Measurements from ENCODE around the gene CPXM2.

Gene CPXM2

DNA sequence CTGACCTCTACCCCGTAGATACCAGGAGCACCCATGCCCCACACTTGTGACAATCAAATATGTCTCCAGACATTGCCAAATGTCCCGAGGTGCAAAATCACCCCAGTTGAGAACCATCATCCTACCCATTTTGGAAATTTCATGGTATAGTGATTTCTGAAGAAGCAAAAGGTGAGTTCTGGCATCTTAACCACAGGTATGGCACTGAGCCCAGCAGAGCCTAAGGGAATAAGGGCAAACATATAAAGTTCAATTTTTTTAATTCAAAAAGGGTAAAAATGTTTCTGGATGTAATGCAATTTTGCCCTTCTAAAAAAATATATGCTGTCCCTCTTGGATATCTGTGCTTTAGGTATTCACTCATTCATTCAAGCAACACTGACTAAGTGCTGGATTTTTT, 30.5 kb upstream of the CPXM2 start:
- no peaks in the 10 kb centered on the region for H3K36me3 ChIP-seq (ENCODE audit: control insufficient read depth in 2 of 2, insufficient read depth in 2 of 2, low read length in 2 of 2)
- no peaks in the 10 kb centered on the region for H3K4me1 ChIP-seq (ENCODE audit: control insufficient read depth, insufficient read depth, low read length)
- no peak overlapping the region for H3K27ac ChIP-seq (ENCODE audit: low read length)
- no peak overlapping the region for H3K9ac ChIP-seq (ENCODE audit: low read length in 2 of 2)
- peaks cover 0 to 14% of the 10 kb centered on the region in 2 donors for H3K9me3 ChIP-seq (ENCODE audit: control insufficient read depth in 2 of 2, low read length in 2 of 2)
- H3K27me3 ChIP-seq (ENCODE audit: control insufficient read depth in 1 of 2, insufficient read depth in 2 of 2, low read length in 2 of 2): no peaks in the 10 kb centered on the region
- H3K4me3 ChIP-seq (ENCODE audit: low read length in 2 of 2): no peak overlapping the region

GRCh38 chr10:123916775-123917174, 25.2 kb upstream of the CPXM2 start:
- H3K4me3 ChIP-seq (ENCODE audit: low read length in 2 of 2): no peak overlapping the region
- peaks cover 15% of the 10 kb centered on the region for H3K4me1 ChIP-seq (ENCODE audit: control insufficient read depth, insufficient read depth, low read length)
- H3K27ac ChIP-seq (ENCODE audit: low read length): no peak overlapping the region
- H3K36me3 ChIP-seq (ENCODE audit: control insufficient read depth in 2 of 2, insufficient read depth in 2 of 2, low read length in 2 of 2): no peaks in the 10 kb centered on the region
- peaks cover 0 to 10% of the 10 kb centered on the region in 2 donors for H3K9me3 ChIP-seq (ENCODE audit: control insufficient read depth in 2 of 2, low read length in 2 of 2)
- no peak overlapping the region for H3K9ac ChIP-seq (ENCODE audit: low read length in 2 of 2)
- no peaks in the 10 kb centered on the region for H3K27me3 ChIP-seq (ENCODE audit: control insufficient read depth in 1 of 2, insufficient read depth in 2 of 2, low read length in 2 of 2)

GRCh38 chr10:123913688-123914268, 22.2 kb upstream of the CPXM2 start:
- no peak overlapping the region for H3K9ac ChIP-seq (ENCODE audit: low read length in 2 of 2)
- H3K9me3 ChIP-seq (ENCODE audit: control insufficient read depth in 2 of 2, low read length in 2 of 2): peaks cover 0 to 2% of the 10 kb centered on the region in 2 donors
- no peak overlapping the region for H3K4me3 ChIP-seq (ENCODE audit: low read length in 2 of 2)
- H3K27me3 ChIP-seq (ENCODE audit: control insufficient read depth in 1 of 2, insufficient read depth in 2 of 2, low read length in 2 of 2): peaks cover 0 to 2% of the 10 kb centered on the region in 2 donors
- peaks cover 15% of the 10 kb centered on the region for H3K4me1 ChIP-seq (ENCODE audit: control insufficient read depth, insufficient read depth, low read length)
- H3K27ac ChIP-seq (ENCODE audit: low read length): no peak overlapping the region
- H3K36me3 ChIP-seq (ENCODE audit: control insufficient read depth in 2 of 2, insufficient read depth in 2 of 2, low read length in 2 of 2): no peaks in the 10 kb centered on the region

GRCh38 chr10:123912871-123913270, 21.3 kb upstream of the CPXM2 start:
- no peaks in the 10 kb centered on the region for H3K36me3 ChIP-seq (ENCODE audit: control insufficient read depth in 2 of 2, insufficient read depth in 2 of 2, low read length in 2 of 2)
- H3K4me1 ChIP-seq (ENCODE audit: control insufficient read depth, insufficient read depth, low read length): peaks cover 15% of the 10 kb centered on the region
- no peak overlapping the region for H3K27ac ChIP-seq (ENCODE audit: low read length)
- H3K27me3 ChIP-seq (ENCODE audit: control insufficient read depth in 1 of 2, insufficient read depth in 2 of 2, low read length in 2 of 2): peaks cover 0 to 2% of the 10 kb centered on the region in 2 donors
- H3K9ac ChIP-seq (ENCODE audit: low read length in 2 of 2): no peak overlapping the region
- H3K4me3 ChIP-seq (ENCODE audit: low read length in 2 of 2): peak overlapping the region in 1 of 2 donors; percentile 5
- H3K9me3 ChIP-seq (ENCODE audit: control insufficient read depth in 2 of 2, low read length in 2 of 2): no peaks in the 10 kb centered on the region

- H3K4me1 ChIP-seq (ENCODE audit: control insufficient read depth, insufficient read depth, low read length): peaks cover 17% of the 10 kb centered on the region
- peaks cover 0 to 2% of the 10 kb centered on the region in 2 donors for H3K27me3 ChIP-seq (ENCODE audit: control insufficient read depth in 1 of 2, insufficient read depth in 2 of 2, low read length in 2 of 2)
- no peaks in the 10 kb centered on the region for H3K36me3 ChIP-seq (ENCODE audit: control insufficient read depth in 2 of 2, insufficient read depth in 2 of 2, low read length in 2 of 2)
- no peak overlapping the region for H3K27ac ChIP-seq (ENCODE audit: low read length)
- H3K4me3 ChIP-seq (ENCODE audit: low read length in 2 of 2): peak overlapping the region in 1 of 2 donors; percentile 8
- H3K9ac ChIP-seq (ENCODE audit: low read length in 2 of 2): no peak overlapping the region
- no peaks in the 10 kb centered on the region for H3K9me3 ChIP-seq (ENCODE audit: control insufficient read depth in 2 of 2, low read length in 2 of 2)
Measured at GRCh38 chr10:123912466-123912865, 20.9 kb upstream of the CPXM2 start.

- Histone ChIP-seq H3K36me3 (ENCODE audit: control insufficient read depth in 2 of 2, insufficient read depth in 2 of 2, low read length in 2 of 2) (no peaks in the 10 kb centered on the region), H3K4me1 (ENCODE audit: control insufficient read depth, insufficient read depth, low read length) (peaks cover 23% of the 10 kb centered on the region), H3K9ac (ENCODE audit: low read length in 2 of 2) (no peak overlapping the region), H3K4me3 (ENCODE audit: low read length in 2 of 2) (no peak overlapping the region), H3K27me3 (ENCODE audit: control insufficient read depth in 1 of 2, insufficient read depth in 2 of 2, low read length in 2 of 2) (peaks cover 0 to 2% of the 10 kb centered on the region in 2 donors), H3K9me3 (ENCODE audit: control insufficient read depth in 2 of 2, low read length in 2 of 2) (no peaks in the 10 kb centered on the region), H3K27ac (ENCODE audit: low read length) (no peak overlapping the region)
Measured at GRCh38 chr10:123911866-123912265, 20.3 kb upstream of the CPXM2 start.

DNA sequence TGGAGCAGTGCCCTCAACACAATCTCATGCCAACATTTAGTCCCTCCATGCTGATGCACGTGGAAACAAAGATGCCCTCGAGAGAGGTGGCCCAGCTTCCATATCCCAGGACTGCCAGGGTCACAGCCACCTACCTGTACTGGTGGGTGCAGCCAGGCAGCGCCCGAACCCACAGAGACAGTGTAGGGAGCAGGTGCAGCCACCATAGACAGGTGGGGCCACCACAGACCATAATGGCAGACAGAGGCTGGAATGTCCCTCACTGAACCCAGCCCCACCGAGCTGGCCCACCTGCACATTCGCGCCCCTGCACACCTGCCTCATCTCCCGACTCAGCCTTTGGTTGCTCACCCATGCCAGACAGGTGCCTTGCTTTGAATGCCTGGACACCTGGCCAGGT, 18.3 kb upstream of the CPXM2 start:
- H3K27ac ChIP-seq (ENCODE audit: low read length): no peak overlapping the region
- H3K36me3 ChIP-seq (ENCODE audit: control insufficient read depth in 2 of 2, insufficient read depth in 2 of 2, low read length in 2 of 2): no peaks in the 10 kb centered on the region
- no peak overlapping the region for H3K4me3 ChIP-seq (ENCODE audit: low read length in 2 of 2)
- H3K9ac ChIP-seq (ENCODE audit: low read length in 2 of 2): no peak overlapping the region
- peaks cover 0 to 2% of the 10 kb centered on the region in 2 donors for H3K27me3 ChIP-seq (ENCODE audit: control insufficient read depth in 1 of 2, insufficient read depth in 2 of 2, low read length in 2 of 2)
- peaks cover 27% of the 10 kb centered on the region for H3K4me1 ChIP-seq (ENCODE audit: control insufficient read depth, insufficient read depth, low read length)
- H3K9me3 ChIP-seq (ENCODE audit: control insufficient read depth in 2 of 2, low read length in 2 of 2): no peaks in the 10 kb centered on the region

- Histone ChIP-seq H3K27me3 (ENCODE audit: control insufficient read depth in 1 of 2, insufficient read depth in 2 of 2, low read length in 2 of 2) (peaks cover 0 to 2% of the 10 kb centered on the region in 2 donors), H3K4me3 (ENCODE audit: low read length in 2 of 2) (no peak overlapping the region), H3K9me3 (ENCODE audit: control insufficient read depth in 2 of 2, low read length in 2 of 2) (no peaks in the 10 kb centered on the region), H3K9ac (ENCODE audit: low read length in 2 of 2) (no peak overlapping the region), H3K27ac (ENCODE audit: low read length) (no peak overlapping the region), H3K4me1 (ENCODE audit: control insufficient read depth, insufficient read depth, low read length) (peaks cover 27% of the 10 kb centered on the region), H3K36me3 (ENCODE audit: control insufficient read depth in 2 of 2, insufficient read depth in 2 of 2, low read length in 2 of 2) (no peaks in the 10 kb centered on the region)
Measured at GRCh38 chr10:123909426-123909825, 17.8 kb upstream of the CPXM2 start.

DNA sequence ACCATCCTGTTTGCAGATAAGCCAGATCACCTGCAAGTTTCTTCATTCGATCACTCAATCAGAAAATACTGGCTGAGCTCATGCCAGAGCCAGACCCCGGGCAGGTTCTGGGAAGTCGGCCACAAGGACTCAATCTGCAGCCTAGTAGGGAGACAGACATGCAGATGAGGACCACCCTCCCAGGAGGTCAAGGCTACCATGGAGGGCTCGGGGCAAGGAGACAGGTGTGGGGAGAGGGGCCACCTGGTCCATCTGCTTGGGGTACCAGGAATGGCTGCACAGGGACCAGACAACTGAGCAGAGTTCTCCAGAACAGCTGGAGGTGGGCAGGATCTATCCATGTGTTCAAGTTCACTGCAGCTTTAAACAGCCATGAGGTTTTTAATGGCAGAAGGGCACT, 16.8 kb upstream of the CPXM2 start:
- H3K4me3 ChIP-seq (ENCODE audit: low read length in 2 of 2): no peak overlapping the region
- H3K9me3 ChIP-seq (ENCODE audit: control insufficient read depth in 2 of 2, low read length in 2 of 2): no peaks in the 10 kb centered on the region
- no peak overlapping the region for H3K9ac ChIP-seq (ENCODE audit: low read length in 2 of 2)
- H3K4me1 ChIP-seq (ENCODE audit: control insufficient read depth, insufficient read depth, low read length): peaks cover 19% of the 10 kb centered on the region
- no peaks in the 10 kb centered on the region for H3K36me3 ChIP-seq (ENCODE audit: control insufficient read depth in 2 of 2, insufficient read depth in 2 of 2, low read length in 2 of 2)
- no peak overlapping the region for H3K27ac ChIP-seq (ENCODE audit: low read length)
- peaks cover 0 to 2% of the 10 kb centered on the region in 2 donors for H3K27me3 ChIP-seq (ENCODE audit: control insufficient read depth in 1 of 2, insufficient read depth in 2 of 2, low read length in 2 of 2)

DNA sequence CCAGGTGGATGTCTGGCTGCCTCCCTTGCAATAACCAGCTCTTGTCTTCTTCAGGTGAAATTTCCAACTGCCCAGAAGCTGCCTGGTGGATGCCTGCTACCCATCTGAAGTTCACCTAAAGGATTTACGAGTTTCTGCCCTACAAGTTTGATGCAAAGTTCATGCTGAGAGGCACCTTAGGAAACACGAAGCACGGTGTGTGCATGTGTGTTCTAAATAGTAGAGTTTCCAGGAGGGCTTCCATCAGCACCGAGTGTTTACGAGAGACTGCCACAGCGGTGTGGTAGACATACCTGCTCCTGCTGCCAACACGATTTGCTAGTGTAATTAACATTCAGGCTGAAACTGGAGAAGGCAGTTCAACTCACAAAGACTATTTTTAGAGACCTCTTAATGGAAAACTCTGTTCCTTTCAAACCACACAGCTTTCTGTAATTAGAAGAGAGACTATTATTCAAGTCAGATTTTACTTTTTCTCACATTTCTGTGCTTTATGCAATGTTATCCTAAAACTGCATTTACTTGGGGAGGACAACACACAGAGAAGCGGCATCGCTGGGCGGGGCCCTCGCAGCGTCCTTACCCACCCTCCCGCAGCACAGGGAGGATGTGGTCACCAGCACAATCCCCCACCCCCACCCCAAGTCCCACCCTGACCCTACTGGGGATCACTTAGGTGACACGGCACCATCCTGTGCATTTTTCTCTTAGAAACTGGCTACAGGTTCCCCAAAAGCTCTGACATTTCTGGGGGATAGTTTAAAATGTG, 15.5 kb upstream of the CPXM2 start:
- Histone ChIP-seq H3K4me1 (ENCODE audit: control insufficient read depth, insufficient read depth, low read length) (peaks cover 13% of the 10 kb centered on the region), H3K27ac (ENCODE audit: low read length) (no peak overlapping the region), H3K9ac (ENCODE audit: low read length in 2 of 2) (no peak overlapping the region), H3K27me3 (ENCODE audit: control insufficient read depth in 1 of 2, insufficient read depth in 2 of 2, low read length in 2 of 2) (peaks cover 0 to 2% of the 10 kb centered on the region in 2 donors), H3K4me3 (ENCODE audit: low read length in 2 of 2) (no peak overlapping the region), H3K36me3 (ENCODE audit: control insufficient read depth in 2 of 2, insufficient read depth in 2 of 2, low read length in 2 of 2) (no peaks in the 10 kb centered on the region), H3K9me3 (ENCODE audit: control insufficient read depth in 2 of 2, low read length in 2 of 2) (no peaks in the 10 kb centered on the region)

- Histone ChIP-seq H3K27ac (ENCODE audit: low read length) (no peak overlapping the region), H3K36me3 (ENCODE audit: control insufficient read depth in 2 of 2, insufficient read depth in 2 of 2, low read length in 2 of 2) (no peaks in the 10 kb centered on the region), H3K27me3 (ENCODE audit: control insufficient read depth in 1 of 2, insufficient read depth in 2 of 2, low read length in 2 of 2) (peaks cover 0 to 2% of the 10 kb centered on the region in 2 donors), H3K9me3 (ENCODE audit: control insufficient read depth in 2 of 2, low read length in 2 of 2) (no peaks in the 10 kb centered on the region), H3K9ac (ENCODE audit: low read length in 2 of 2) (no peak overlapping the region), H3K4me3 (ENCODE audit: low read length in 2 of 2) (no peak overlapping the region), H3K4me1 (ENCODE audit: control insufficient read depth, insufficient read depth, low read length) (peaks cover 13% of the 10 kb centered on the region)
Measured at GRCh38 chr10:123906296-123906695, 14.7 kb upstream of the CPXM2 start.
